ENCODE results near the gene EIF4E2. TPM values are rescaled to one million over a fixed set of nuclear protein-coding genes. Genes with fewer than 3 reads are reported as not detected.

The EIF4E2 gene
- total RNA-seq, 1 experiment from 2014 or later = 97.8 TPM

DNA sequence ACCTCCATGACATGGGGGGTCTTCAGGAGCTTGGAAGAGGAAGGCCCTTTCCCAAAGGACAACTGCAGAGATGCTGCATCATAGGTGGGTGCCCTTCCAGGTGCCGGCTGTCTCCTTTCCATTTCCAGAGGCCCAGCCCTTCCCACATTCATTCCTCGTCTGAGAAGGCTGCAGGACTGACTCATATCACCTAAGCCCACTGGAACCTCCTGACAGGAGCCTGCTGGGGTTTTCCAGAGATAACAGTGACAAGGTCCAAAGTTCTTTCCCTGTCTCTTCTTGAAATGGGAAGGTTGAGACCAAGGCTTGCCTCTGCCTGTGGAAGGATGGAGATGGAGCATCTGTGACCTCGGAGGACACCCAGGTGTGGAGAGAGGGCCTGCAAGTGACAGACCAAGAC is 33.9 kb upstream of the EIF4E2 start:
- CTCF ChIA-PET = interaction anchor here (0.7 to 2.7 kb wide), 2 partner anchors 8 to 278 kb away, joined by 4 to 7 read pairs; no protein-coding TSS in a partner anchor
- no peaks in the 10 kb centered on the region for H3K9me3 Mint-ChIP-seq

More for the DNA sequence above, 33.9 kb upstream of the EIF4E2 start:
- ATAC-seq = no peak
- Mint-ChIP-seq H3K36me3 (no peaks in the 10 kb centered on the region), H3K4me3 (no peak overlapping the region), H3K4me1 (peaks cover 7% of the 10 kb centered on the region; the same call in 1 of the 2 replicates), H3K27ac (no peak overlapping the region), H3K27me3 (ENCODE audit: low read depth) (peaks cover 15% of the 10 kb centered on the region)
- no peak for DNase-seq (ENCODE audit: low spot score)
- POLR2A ChIA-PET = no interaction called here
- TF ChIP-seq ARID4B (CRISPR knock-in tag; IDR thresholded peaks at IDR 0.05; ENCODE audit: borderline replicate concordance) (no peak), CBFB (CRISPR knock-in tag; IDR thresholded peaks at IDR 0.05; ENCODE audit: low read depth) (no peak), FOXK1 (CRISPR knock-in tag; IDR thresholded peaks at IDR 0.05) (no peak), KAT7 (CRISPR knock-in tag; IDR thresholded peaks at IDR 0.05; ENCODE audit: borderline replicate concordance) (no peak), ATF2 (CRISPR knock-in tag; IDR thresholded peaks at IDR 0.05; ENCODE audit: borderline replicate concordance, low read depth) (no peak), SP1 (CRISPR knock-in tag; conservative IDR thresholded peaks at IDR 0.05) (no peak), RORB (CRISPR knock-in tag; IDR thresholded peaks at IDR 0.05) (no peak), STAT6 (CRISPR knock-in tag; conservative IDR thresholded peaks at IDR 0.05; ENCODE audit: low read depth) (no peak), IRF2 (CRISPR knock-in tag; IDR thresholded peaks at IDR 0.05; ENCODE audit: borderline replicate concordance, low read depth) (no peak), JAZF1 (CRISPR knock-in tag; IDR thresholded peaks at IDR 0.05) (no peak), ZNF138 (CRISPR knock-in tag; conservative IDR thresholded peaks at IDR 0.05) (no peak), ATF6 (CRISPR knock-in tag; IDR thresholded peaks at IDR 0.05) (no peak), CDX4 (CRISPR knock-in tag; IDR thresholded peaks at IDR 0.05; ENCODE audit: borderline replicate concordance) (no peak), ELF4 (CRISPR knock-in tag; IDR thresholded peaks at IDR 0.05; ENCODE audit: low read depth) (no peak), E2F4 (CRISPR knock-in tag; IDR thresholded peaks at IDR 0.05; ENCODE audit: borderline replicate concordance, low read depth) (no peak), EMX1 (CRISPR knock-in tag; IDR thresholded peaks at IDR 0.05) (no peak), IRF1 (CRISPR knock-in tag; IDR thresholded peaks at IDR 0.05) (no peak)
- TF ChIP-seq, protein P1, sequence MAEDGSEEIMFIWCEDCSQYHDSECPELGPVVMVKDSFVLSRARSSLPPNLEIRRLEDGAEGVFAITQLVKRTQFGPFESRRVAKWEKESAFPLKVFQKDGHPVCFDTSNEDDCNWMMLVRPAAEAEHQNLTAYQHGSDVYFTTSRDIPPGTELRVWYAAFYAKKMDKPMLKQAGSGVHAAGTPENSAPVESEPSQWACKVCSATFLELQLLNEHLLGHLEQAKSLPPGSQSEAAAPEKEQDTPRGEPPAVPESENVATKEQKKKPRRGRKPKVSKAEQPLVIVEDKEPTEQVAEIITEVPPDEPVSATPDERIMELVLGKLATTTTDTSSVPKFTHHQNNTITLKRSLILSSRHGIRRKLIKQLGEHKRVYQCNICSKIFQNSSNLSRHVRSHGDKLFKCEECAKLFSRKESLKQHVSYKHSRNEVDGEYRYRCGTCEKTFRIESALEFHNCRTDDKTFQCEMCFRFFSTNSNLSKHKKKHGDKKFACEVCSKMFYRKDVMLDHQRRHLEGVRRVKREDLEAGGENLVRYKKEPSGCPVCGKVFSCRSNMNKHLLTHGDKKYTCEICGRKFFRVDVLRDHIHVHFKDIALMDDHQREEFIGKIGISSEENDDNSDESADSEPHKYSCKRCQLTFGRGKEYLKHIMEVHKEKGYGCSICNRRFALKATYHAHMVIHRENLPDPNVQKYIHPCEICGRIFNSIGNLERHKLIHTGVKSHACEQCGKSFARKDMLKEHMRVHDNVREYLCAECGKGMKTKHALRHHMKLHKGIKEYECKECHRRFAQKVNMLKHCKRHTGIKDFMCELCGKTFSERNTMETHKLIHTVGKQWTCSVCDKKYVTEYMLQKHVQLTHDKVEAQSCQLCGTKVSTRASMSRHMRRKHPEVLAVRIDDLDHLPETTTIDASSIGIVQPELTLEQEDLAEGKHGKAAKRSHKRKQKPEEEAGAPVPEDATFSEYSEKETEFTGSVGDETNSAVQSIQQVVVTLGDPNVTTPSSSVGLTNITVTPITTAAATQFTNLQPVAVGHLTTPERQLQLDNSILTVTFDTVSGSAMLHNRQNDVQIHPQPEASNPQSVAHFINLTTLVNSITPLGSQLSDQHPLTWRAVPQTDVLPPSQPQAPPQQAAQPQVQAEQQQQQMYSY (CRISPR knock-in tag; IDR thresholded peaks at IDR 0.05) = no peak

Measured in WTC11 (cell line).